HepG2 (cell line): ENCODE data around the gene THRB. TPM values are rescaled to one million over a fixed set of nuclear protein-coding genes. Genes with fewer than 3 reads are reported as not detected.

Experiments used
- ATAC-seq: fragments of 200-7000 bp; cut with Tn5 transposase; 3 replicates; pipeline ENCODE4 v1.9.1; 2020; ENCODE audit warnings: mild to moderate bottlenecking, moderate library complexity
- BruUV-seq: library from RNA; stranded (reverse); fragments of 400-500 nt; replicated peaks from 2 replicates; lab custom pipeline; 2021; lab: Mats Ljungman, UMichigan
- CTCF ChIA-PET: fragments of 300-600 bp; formaldehyde crosslinking; extraction: SDS; loops from one replicate; lab custom pipeline; 2021; ENCODE audit warnings: low total read pairs, inconsistent platforms, low intra/inter-chr PET ratio; lab: Yijun Ruan, JAX
- POLR2A ChIA-PET: fragments of 350-600 bp; sonication (Branson Sonifier 250); formaldehyde crosslinking; loops from one replicate; lab custom pipeline; 2020; ENCODE audit warnings: antibody characterized with exemption, inconsistent platforms; lab: Yijun Ruan, JAX
- DNase-seq: peaks from one replicate; pipeline ENCODE4 v3.0.0-alpha.2; 2015; ENCODE audit warnings: low spot score
- FAIRE-seq: peaks from 3 replicates; lab custom pipeline; 2011; peaks lifted over from hg19 to GRCh38; lab: Jason Lieb, UNC
- H2AFZ ChIP-seq: one replicate; pipeline ENCODE4 v1.6.1; 2011; ENCODE audit warnings: low read length, inconsistent platforms
- H3K27ac ChIP-seq: fragments of 300-600 bp; 3 replicates; pipeline ENCODE4 v1.8.0; 2011; ENCODE audit warnings: mixed run types, mild to moderate bottlenecking, mixed read lengths, low read length, inconsistent platforms; ENCODE audit not compliant: insufficient read depth; ENCODE audit errors: extremely low read length
- H3K27me3 ChIP-seq, 2 experiments: fragments of 200-600 bp in 1 of 2; 2 replicates in 1 of 2; 3 replicates in 1 of 2; pipeline versions ENCODE4 v1.6.0 to v1.8.0; 2011; ENCODE audit warnings: low read length in 2 of 2, mild to moderate bottlenecking in 2 of 2, moderate library complexity in 2 of 2, inconsistent platforms in 1 of 2; ENCODE audit not compliant: insufficient read depth in 2 of 2, control insufficient read depth in 1 of 2
- H3K36me3 ChIP-seq, 2 experiments: fragments of 200-600 bp in 1 of 2; replicated peaks in 1 of 2; 2 replicates in 1 of 2; 3 replicates in 1 of 2; pipeline versions ENCODE4 v1.5.1 to v1.8.0; 2011; ENCODE audit warnings: low read length in 2 of 2, inconsistent platforms in 1 of 2; ENCODE audit not compliant: insufficient read depth in 2 of 2, control insufficient read depth in 1 of 2
- H3K4me1 ChIP-seq: 2 replicates; pipeline ENCODE4 v1.5.1; 2012; ENCODE audit warnings: low read length, inconsistent platforms; ENCODE audit not compliant: insufficient read depth
- H3K4me2 ChIP-seq: 2 replicates; pipeline ENCODE4 v1.6.0; 2011; ENCODE audit warnings: low read depth, low read length, inconsistent platforms
- H3K4me3 ChIP-seq, 3 experiments: fragments of 200-600 bp in 1 of 3; sonication (generic), shearing (Covaris generic) in 1 of 3; replicated peaks in 1 of 3; 2 replicates each; pipeline ENCODE4 v1.5.1; 2011 to 2016; ENCODE audit warnings: low read length in 3 of 3, inconsistent platforms in 2 of 3, low read depth in 2 of 3, mild to moderate bottlenecking in 2 of 3, control low read depth in 1 of 3, mixed read lengths in 1 of 3; ENCODE audit not compliant: insufficient read depth in 1 of 3
- H3K79me2 ChIP-seq: one replicate; pipeline ENCODE4 v1.6.1; 2011; ENCODE audit warnings: low read length, inconsistent platforms; ENCODE audit not compliant: insufficient read depth
- H3K9ac ChIP-seq: 2 replicates; pipeline ENCODE4 v1.6.0; 2011; ENCODE audit warnings: mild to moderate bottlenecking, low read depth, low read length, inconsistent platforms; ENCODE audit not compliant: insufficient read depth
- H3K9me3 ChIP-seq: 2 replicates; pipeline ENCODE4 v1.5.1; 2012; ENCODE audit warnings: mild to moderate bottlenecking, low read length
- H4K20me1 ChIP-seq: 2 replicates; pipeline ENCODE4 v1.6.0; 2011; ENCODE audit warnings: inconsistent platforms, mild to moderate bottlenecking, low read length, moderate library complexity; ENCODE audit not compliant: insufficient read depth
- ASH2L ChIP-seq: fragments of 300-600, 200-600 bp; sonication (generic); IDR thresholded peaks from 2 replicates; pipeline ENCODE4 v1.7.0; 2017; ENCODE audit warnings: low read depth, mild to moderate bottlenecking, moderate library complexity, mixed read lengths, low read length; ENCODE audit not compliant: insufficient read length
- FOXP1 ChIP-seq, 2 experiments: fragments of 450-650 bp in 1 of 2; IDR thresholded peaks; 2 replicates each; pipeline ENCODE4 v1.6.1; 2017 to 2018; ENCODE audit warnings: antibody characterized with exemption in 1 of 2
- HDAC6 ChIP-seq: fragments of 200-600 bp; sonication (generic); IDR thresholded peaks from 2 replicates; pipeline ENCODE4 v1.7.0; 2017; ENCODE audit warnings: mild to moderate bottlenecking, antibody characterized with exemption, low read length, low read depth
- KAT7 ChIP-seq: IDR thresholded peaks from 2 replicates; pipeline ENCODE4 v1.6.1; 2018; ENCODE audit warnings: borderline replicate concordance, missing compliant biosample characterization
- KLF6 ChIP-seq: IDR thresholded peaks from 2 replicates; pipeline ENCODE4 v1.8.0; 2016; ENCODE audit warnings: missing biosample characterization, missing genetic modification reagents
- MAX ChIP-seq: IDR thresholded peaks from 2 replicates; pipeline ENCODE4 v1.6.1; 2012; ENCODE audit warnings: inconsistent platforms
- MZF1 ChIP-seq: sonication (generic); formaldehyde crosslinking; IDR thresholded peaks from 2 replicates; pipeline ENCODE4 v1.8.1; 2023; ENCODE audit warnings: mild to moderate bottlenecking, missing genetic modification reagents, borderline replicate concordance
- PCBP1 ChIP-seq: fragments of 200-400 bp; formaldehyde crosslinking; IDR thresholded peaks from 2 replicates; pipeline ENCODE4 v1.6.1; 2017; ENCODE audit warnings: mild to moderate bottlenecking, low read depth, low read length, borderline replicate concordance
- SRY ChIP-seq: sonication (generic); formaldehyde crosslinking; IDR thresholded peaks from 2 replicates; pipeline ENCODE4 v1.8.0; 2022; ENCODE audit warnings: mild to moderate bottlenecking, missing genetic modification reagents
- STAG1 ChIP-seq: sonication (generic); formaldehyde crosslinking; IDR thresholded peaks from 2 replicates; pipeline ENCODE4 v1.4.0; 2020; ENCODE audit warnings: missing genetic modification reagents
- SUZ12 ChIP-seq: fragments of 150-350 bp; IDR thresholded peaks from 2 replicates; pipeline ENCODE4 v1.6.1; 2014; ENCODE audit warnings: low read depth, low read length
- ZMAT3 ChIP-seq: sonication (generic); formaldehyde crosslinking; conservative IDR thresholded peaks from 2 replicates; pipeline ENCODE4 v1.7.0; 2021; ENCODE audit warnings: missing genetic modification reagents
- ZNF101 ChIP-seq: sonication (generic); formaldehyde crosslinking; IDR thresholded peaks from 2 replicates; pipeline ENCODE4 v1.4.0; 2020; ENCODE audit warnings: mild to moderate bottlenecking, low read depth, missing genetic modification reagents, borderline replicate concordance
- ZNF709 ChIP-seq: sonication (generic); formaldehyde crosslinking; IDR thresholded peaks from 2 replicates; pipeline ENCODE4 v1.5.0; 2020; ENCODE audit warnings: mild to moderate bottlenecking, missing genetic modification reagents
- ZNF747 ChIP-seq: sonication (generic); formaldehyde crosslinking; IDR thresholded peaks from 2 replicates; pipeline ENCODE4 v1.8.1; 2023; ENCODE audit warnings: missing genetic modification reagents, mild to moderate bottlenecking, borderline replicate concordance
- ZNF790 ChIP-seq: sonication (generic); formaldehyde crosslinking; IDR thresholded peaks from 2 replicates; pipeline ENCODE4 v1.8.0; 2022; ENCODE audit warnings: missing genetic modification reagents, mild to moderate bottlenecking, borderline replicate concordance
- ZSCAN20 ChIP-seq: sonication (generic); formaldehyde crosslinking; IDR thresholded peaks from 2 replicates; pipeline ENCODE4 v1.4.0; 2020; ENCODE audit warnings: missing genetic modification reagents, mild to moderate bottlenecking, borderline replicate concordance
- WGBS: methylation state at CpG from one replicate; pipeline ENCODE4 v1.1.6; 2017; ENCODE audit warnings: low lambda C conversion rate; 5-methylcytosine and 5-hydroxymethylcytosine counted together
- in situ Hi-C: cut with HindIII; loops from 2 replicates; pipeline ENCODE4 v1.10.0; 2017; ENCODE audit warnings: low pct_unique_long_range_greater_than_20kb; ENCODE audit not compliant: extremely low pct_ligation_motif_present
- intact Hi-C: fragments of 100-400 bp; cut with micrococcal nuclease; formaldehyde crosslinking; loops from one replicate; pipeline ENCODE4 v1.10.0; 2022; ENCODE audit not compliant: unreplicated experiment
- polyA plus RNA-seq, 8 experiments: library from polyadenylated mRNA; depleted of rRNA in 3 of 8; stranded (reverse) in 7 of 8; unstranded in 1 of 8; fragments of >200 nt; fragmentation: Illumina TruSeq in 4 of 8; extraction: Trizol in 4 of 8; gene quantifications; 2 replicates each; pipeline versions ENCODE4 v1.2.1 to v1.2.3, GENCODE V29; 2011 to 2016; ENCODE audit warnings: low read depth in 4 of 8, missing spikeins in 1 of 8, mixed read lengths in 1 of 8; ENCODE audit not compliant: insufficient read depth in 1 of 8
- total RNA-seq, 5 experiments: library from RNA; depleted of rRNA; stranded (reverse); fragments of >200 nt; fragmentation: Illumina TruSeq; extraction: Trizol; gene quantifications; 2 replicates each; pipeline ENCODE4 v1.2.3, GENCODE V29; 2016; ENCODE audit warnings: low read depth in 1 of 5
- TF ChIP-seq, protein P1 (sequence below): sonication (generic); formaldehyde crosslinking; IDR thresholded peaks from 2 replicates; pipeline ENCODE4 v1.4.0; 2020; ENCODE audit warnings: mild to moderate bottlenecking, missing genetic modification reagents
- TF ChIP-seq, protein P2 (sequence below): sonication (generic); formaldehyde crosslinking; IDR thresholded peaks from 2 replicates; pipeline ENCODE4 v1.9.0; 2021; ENCODE audit warnings: missing genetic modification reagents, mild to moderate bottlenecking, borderline replicate concordance

Gene THRB
- total and polyA plus RNA-seq, 2 of the 13 experiments (the other 11 are each of a cell fraction or from before 2014, with no cell fraction given), result 4.7 to 22.7 TPM

- ATAC-seq, result peak; percentile 64
- peaks cover 49% of the 10 kb centered on the region for H3K4me1 ChIP-seq
- no TSS peak for BruUV-seq
- TF ChIP-seq, protein P1, sequence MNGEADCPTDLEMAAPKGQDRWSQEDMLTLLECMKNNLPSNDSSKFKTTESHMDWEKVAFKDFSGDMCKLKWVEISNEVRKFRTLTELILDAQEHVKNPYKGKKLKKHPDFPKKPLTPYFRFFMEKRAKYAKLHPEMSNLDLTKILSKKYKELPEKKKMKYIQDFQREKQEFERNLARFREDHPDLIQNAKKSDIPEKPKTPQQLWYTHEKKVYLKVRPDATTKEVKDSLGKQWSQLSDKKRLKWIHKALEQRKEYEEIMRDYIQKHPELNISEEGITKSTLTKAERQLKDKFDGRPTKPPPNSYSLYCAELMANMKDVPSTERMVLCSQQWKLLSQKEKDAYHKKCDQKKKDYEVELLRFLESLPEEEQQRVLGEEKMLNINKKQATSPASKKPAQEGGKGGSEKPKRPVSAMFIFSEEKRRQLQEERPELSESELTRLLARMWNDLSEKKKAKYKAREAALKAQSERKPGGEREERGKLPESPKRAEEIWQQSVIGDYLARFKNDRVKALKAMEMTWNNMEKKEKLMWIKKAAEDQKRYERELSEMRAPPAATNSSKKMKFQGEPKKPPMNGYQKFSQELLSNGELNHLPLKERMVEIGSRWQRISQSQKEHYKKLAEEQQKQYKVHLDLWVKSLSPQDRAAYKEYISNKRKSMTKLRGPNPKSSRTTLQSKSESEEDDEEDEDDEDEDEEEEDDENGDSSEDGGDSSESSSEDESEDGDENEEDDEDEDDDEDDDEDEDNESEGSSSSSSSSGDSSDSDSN (CRISPR knock-in tag), result no peak; the same call in 1 of the 2 replicates
- TF ChIP-seq MAX (peak; percentile 37), KLF6 (0 out of 2 replicates have a peak, but pooled peaks have one; percentile 11), HDAC6 (no peak), ASH2L (peak; percentile 50), PCBP1 (0 out of 2 replicates have a peak, but pooled peaks have one; percentile 40), STAG1 (CRISPR knock-in tag) (0 out of 2 replicates have a peak, but pooled peaks have one; percentile 21), ZSCAN20 (CRISPR knock-in tag) (peak; percentile 6; the same call in 1 of the 2 replicates), ZNF747 (CRISPR knock-in tag) (no peak), KAT7 (CRISPR knock-in tag) (0 out of 2 replicates have a peak, but pooled peaks have one; percentile 53), ZNF790 (CRISPR knock-in tag) (peak; percentile 76; the same call in 1 of the 2 replicates), MZF1 (CRISPR knock-in tag) (no peak), ZMAT3 (CRISPR knock-in tag) (no peak), ZNF709 (0 out of 2 replicates have a peak, but pooled peaks have one; percentile 16), SUZ12 (no peak), SRY (CRISPR knock-in tag) (0 out of 2 replicates have a peak, but pooled peaks have one; percentile 23), ZNF101 (CRISPR knock-in tag) (no peak), FOXP1 (IDR thresholded peaks at IDR 0.05) (no peak), FOXP1 (CRISPR knock-in tag; IDR thresholded peaks at IDR 0.05) (no peak; the same call in 1 of the 2 replicates)
- TF ChIP-seq, protein P2, sequence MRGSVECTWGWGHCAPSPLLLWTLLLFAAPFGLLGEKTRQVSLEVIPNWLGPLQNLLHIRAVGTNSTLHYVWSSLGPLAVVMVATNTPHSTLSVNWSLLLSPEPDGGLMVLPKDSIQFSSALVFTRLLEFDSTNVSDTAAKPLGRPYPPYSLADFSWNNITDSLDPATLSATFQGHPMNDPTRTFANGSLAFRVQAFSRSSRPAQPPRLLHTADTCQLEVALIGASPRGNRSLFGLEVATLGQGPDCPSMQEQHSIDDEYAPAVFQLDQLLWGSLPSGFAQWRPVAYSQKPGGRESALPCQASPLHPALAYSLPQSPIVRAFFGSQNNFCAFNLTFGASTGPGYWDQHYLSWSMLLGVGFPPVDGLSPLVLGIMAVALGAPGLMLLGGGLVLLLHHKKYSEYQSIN, result no peak
Measured at GRCh38 chr3:24493746-24494617, 668 bp downstream of the THRB start.

More at GRCh38 chr3:24493746-24494617, 668 bp downstream of the THRB start:
- intact Hi-C loops (loop anchor here (1.0 to 2.0 kb wide), 2 partner anchors 43 to 135 kb away; no protein-coding TSS in a partner anchor), in situ Hi-C loops (loop anchor here (10.0 kb wide), 1 partner anchor 129 kb away; no protein-coding TSS in a partner anchor)
- peak overlapping the region; percentile 83 to 96 (median 92) for H3K4me3 ChIP-seq
- no peaks in the 10 kb centered on the region for H3K36me3 ChIP-seq
- FAIRE-seq (no peak), DNase-seq (peak; percentile 71)
- H3K79me2 ChIP-seq, result peaks cover 49% of the 10 kb centered on the region
- CTCF ChIA-PET, result interaction anchor here (1.2 to 3.9 kb wide), 2 partner anchors 42 to 229 kb away, joined by 4 to 35 read pairs; no protein-coding TSS in a partner anchor
- H2AFZ ChIP-seq, result no peak overlapping the region
- H3K9me3 ChIP-seq, result no peaks in the 10 kb centered on the region
- no peaks in the 10 kb centered on the region for H4K20me1 ChIP-seq
- POLR2A ChIA-PET, result interaction anchor here (1.0 to 3.7 kb wide), 8 partner anchors 28 to 229 kb away, joined by 3 to 86 read pairs (median 10); no protein-coding TSS in a partner anchor
- H3K4me2 ChIP-seq, result peak overlapping the region; percentile 94
- H3K27me3 ChIP-seq, result no peaks in the 10 kb centered on the region; a peak in 1 of 5 replicates
- peak overlapping the region; percentile 86 for H3K9ac ChIP-seq
- peak overlapping the region; percentile 93 for H3K27ac ChIP-seq
- 2% methylated on average over 9 of the region's 50 CpGs for WGBS
